HG02870 (cell line): ENCODE measurements around the gene RALGAPA2.
"Not testable (repeated sequence)": the region's sequence is repeated elsewhere in the genome, so short reads cannot be mapped to it uniquely, and the experiment has no call there.

Experiments
- ATAC-seq: cut with Tn5 transposase; IDR thresholded peaks from one replicate; pipeline ENCODE4 v1.9.1; 2021; ENCODE audit warnings: mild to moderate bottlenecking, moderate library complexity; ENCODE audit not compliant: unreplicated experiment

Gene RALGAPA2

DNA sequence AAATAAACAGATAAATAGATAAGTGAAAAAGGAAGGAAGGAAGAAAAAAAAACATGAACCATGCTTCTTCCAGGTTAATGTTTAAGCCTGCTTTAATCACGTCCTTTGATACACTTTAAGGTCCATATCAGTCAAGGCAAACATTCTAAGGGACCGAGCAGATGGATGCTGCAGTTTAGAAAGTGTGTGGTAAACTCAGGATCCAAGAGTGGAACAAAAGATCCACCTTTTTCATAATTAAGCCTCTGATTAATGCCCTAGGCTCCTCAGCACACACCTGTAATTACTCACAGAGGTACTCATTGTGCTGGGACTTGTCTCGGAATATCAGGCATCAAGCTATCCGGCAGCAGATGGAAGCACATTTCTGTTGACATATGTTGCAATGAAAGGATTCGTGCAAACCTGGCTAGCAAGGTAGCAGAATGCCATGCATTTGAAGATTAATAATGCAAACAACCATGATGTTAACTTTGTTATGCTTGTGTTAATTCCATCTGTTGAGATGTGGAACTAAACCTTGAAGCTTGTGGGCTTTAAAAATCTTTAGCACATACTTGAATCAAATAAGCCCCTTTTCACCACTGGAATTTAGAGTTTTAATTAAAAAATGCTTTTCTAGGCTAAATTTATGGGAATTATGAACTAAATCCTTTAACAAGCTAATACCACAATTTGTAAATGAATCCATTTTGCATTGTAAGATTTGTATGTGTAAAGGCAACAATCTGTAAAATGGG is 163.7 kb downstream of the RALGAPA2 start:
- ATAC-seq = no peak

GRCh38 chr20:20547876-20548266 is 164.6 kb downstream of the RALGAPA2 start:
- no peak for ATAC-seq

GRCh38 chr20:20547221-20547875 is 165.1 kb downstream of the RALGAPA2 start:
- no peak for ATAC-seq

GRCh38 chr20:20546402-20546801 is 166.0 kb downstream of the RALGAPA2 start:
- ATAC-seq = no peak

DNA sequence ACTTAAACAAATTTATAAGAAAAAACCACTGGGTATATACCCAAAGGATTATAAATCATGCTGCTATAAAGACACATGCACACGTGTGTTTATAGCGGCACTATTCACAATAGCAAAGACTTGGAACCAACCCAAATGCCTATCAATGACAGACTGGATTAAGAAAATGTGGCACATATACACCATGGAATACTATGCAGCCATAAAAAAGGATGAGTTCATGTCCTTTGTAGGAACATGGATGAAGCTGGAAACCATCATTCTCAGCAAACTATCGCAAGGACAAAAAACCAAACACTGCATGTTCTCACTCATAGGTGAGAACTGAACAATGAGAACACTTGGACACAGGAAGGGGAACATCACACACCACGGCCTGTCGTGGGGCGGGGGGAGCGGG is 169.1 kb downstream of the RALGAPA2 start:
- ATAC-seq = not testable (repeated sequence)

- ATAC-seq = no peak
Observed at GRCh38 chr20:20536240-20536933, 176.1 kb downstream of the RALGAPA2 start.

DNA sequence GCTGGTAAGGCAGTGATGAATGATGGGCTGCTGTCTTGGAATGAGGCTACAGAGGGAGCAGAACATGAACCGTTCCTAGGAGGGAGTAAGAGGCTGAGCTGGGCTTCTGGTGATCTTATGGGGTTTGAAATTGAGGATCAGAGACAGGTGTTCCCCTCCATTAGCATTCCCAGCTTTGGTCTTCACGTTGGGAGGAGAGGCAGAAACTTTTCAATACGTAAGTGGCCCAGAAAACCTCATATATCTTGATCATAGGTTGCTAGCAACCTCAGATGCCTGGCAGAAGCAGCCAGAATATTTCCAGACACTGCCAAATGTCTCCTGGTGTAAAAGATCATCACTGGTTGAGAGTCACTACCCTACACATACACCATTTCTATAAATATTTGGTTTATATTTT is 177.4 kb downstream of the RALGAPA2 start:
- ATAC-seq = no peak

- ATAC-seq = no peak
Observed at GRCh38 chr20:20531283-20531682, 181.2 kb downstream of the RALGAPA2 start.

- ATAC-seq = no peak
Observed at GRCh38 chr20:20530428-20531151, 181.9 kb downstream of the RALGAPA2 start.

- ATAC-seq = no peak
Observed at GRCh38 chr20:20529597-20529996, 182.8 kb downstream of the RALGAPA2 start.

GRCh38 chr20:20528861-20529260 is 183.6 kb downstream of the RALGAPA2 start:
- no peak for ATAC-seq

GRCh38 chr20:20527661-20528060 is 184.8 kb downstream of the RALGAPA2 start:
- ATAC-seq = no peak

DNA sequence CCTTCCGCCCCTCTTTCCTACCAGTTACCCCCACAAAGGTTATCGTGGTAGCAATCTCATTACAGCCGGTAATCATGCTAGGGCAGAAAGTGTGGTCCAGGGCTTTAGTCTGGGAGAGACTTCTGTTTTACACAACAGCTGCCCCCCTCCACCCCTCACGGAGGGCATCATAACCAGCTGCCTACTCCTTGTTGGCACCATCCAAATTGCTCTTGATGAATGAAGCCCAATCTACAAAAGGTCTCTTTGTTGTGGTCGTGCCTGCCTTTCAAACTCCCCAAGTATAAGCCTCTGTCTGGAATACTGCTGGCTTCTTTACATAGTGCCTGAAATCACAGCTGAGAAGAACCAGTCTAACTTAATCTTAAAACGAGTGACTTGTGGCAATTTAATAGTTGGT is 186.7 kb downstream of the RALGAPA2 start:
- ATAC-seq = no peak

- ATAC-seq = no peak
Observed at GRCh38 chr20:20525214-20525613, 187.2 kb downstream of the RALGAPA2 start.

DNA sequence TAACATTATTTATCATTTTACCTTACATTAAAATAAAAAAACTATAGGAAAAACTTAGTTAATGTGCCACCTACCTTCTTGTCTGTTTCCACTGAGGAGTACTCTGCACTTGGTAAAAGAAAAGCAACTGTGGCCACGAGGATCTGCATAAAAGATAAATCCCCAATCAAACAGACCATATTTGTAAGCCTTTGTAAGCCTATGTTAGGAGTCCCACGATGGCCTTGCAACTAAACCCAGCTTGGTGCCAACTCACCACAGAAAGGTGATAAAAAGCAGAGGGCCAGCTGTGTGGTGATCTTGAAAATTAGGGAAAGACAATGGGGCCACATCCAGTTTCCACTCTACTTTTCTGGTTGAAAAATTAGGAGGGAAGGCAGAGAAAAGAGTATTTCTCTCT is 187.7 kb downstream of the RALGAPA2 start:
- no peak for ATAC-seq

DNA sequence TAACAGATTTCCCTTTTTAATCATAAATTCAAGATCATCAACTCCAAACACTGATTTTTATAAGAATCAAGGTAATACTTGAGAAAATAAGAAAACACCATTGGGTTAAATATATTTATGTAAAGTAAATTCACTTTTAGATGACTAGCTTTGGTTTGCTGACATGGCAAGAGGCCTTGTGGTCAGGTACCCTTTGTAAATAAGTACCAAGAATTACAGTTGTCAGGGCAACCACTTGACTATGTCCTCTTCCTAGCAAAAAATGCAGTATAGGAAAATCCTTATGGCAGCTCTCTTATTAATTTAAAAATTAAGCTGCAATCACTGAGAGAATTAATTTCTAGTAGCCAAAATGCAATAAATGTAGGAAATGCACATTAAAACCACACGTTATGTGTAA is 190.7 kb downstream of the RALGAPA2 start:
- no peak for ATAC-seq

DNA sequence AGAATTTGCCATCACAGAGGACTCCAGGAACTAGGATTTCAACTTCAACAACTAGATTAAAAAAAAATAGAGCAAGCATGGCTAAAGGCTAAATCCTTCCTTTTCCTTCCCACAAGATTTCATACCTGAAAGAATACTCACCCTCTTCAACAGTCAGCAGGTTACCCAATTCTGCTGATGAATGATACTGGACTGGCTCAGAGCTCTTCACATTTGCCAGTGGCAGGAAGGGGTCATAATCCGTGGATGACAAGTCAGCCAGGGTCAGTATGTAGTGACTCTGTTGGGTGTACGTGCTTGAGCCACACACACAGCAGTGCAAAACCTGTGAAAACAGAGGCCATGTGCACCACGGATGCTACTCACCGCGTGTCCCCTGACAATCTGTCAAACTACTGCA is 191.7 kb downstream of the RALGAPA2 start:
- no peak for ATAC-seq

DNA sequence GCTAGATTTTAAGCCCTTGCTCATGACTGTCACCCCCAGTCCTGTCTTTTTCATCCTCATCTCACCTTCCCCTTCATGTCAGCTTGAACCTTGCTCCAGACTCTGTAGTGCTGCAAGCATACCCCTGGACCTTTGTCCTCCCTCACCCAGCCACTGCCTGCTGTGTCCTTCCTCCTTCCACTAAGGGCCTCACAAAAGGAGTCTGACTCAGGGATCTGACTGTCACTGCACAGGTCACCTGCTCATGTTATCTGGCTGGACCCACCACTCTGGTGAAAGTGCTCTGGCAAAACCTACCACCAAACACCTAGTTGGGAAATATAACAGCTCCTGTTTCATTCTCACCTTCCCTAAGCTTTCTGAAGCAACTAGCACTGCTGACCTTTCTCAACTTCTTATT is 193.2 kb downstream of the RALGAPA2 start:
- ATAC-seq = no peak

DNA sequence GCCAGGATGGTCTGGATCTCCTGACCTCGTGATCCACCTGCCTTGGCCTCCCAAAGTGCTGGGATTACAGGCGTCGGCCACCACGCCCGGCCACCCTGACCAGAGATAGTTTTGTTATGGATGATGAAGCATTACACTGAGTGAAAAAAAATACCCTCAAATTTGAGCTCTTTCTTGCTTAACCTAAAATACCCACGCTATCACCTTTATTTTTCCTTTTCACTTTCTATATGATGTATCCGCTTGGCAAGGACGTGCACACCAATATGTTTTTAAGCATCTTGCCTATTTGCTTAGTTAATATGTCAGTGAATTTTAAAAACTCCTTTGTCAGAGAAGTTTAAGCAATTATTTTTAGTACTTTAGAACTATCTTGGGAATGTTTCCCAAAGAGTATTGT is 194.2 kb downstream of the RALGAPA2 start:
- no peak for ATAC-seq

GRCh38 chr20:20517296-20517695 is 195.1 kb downstream of the RALGAPA2 start:
- ATAC-seq = no peak

GRCh38 chr20:20513720-20514119 is 198.7 kb downstream of the RALGAPA2 start:
- no peak for ATAC-seq
